GM06990 (cell line): Measurements from ENCODE around the gene HEMGN.

Experiments used
- DNase-seq: peaks from one replicate; pipeline ENCODE4 v3.0.0-alpha.2; 2011; ENCODE audit not compliant: insufficient read length; ENCODE audit errors: extremely low read depth
- H3K27me3 ChIP-seq: replicated peaks from 2 replicates; pipeline ENCODE4 v1.6.0; 2011; ENCODE audit warnings: low read length; ENCODE audit not compliant: control insufficient read depth, insufficient read depth
- H3K36me3 ChIP-seq: 2 replicates; pipeline ENCODE4 v1.5.1; 2011; ENCODE audit warnings: low read length; ENCODE audit not compliant: control insufficient read depth, insufficient read depth
- H3K4me3 ChIP-seq: replicated peaks from 2 replicates; pipeline ENCODE4 v1.5.1; 2011; ENCODE audit warnings: low read depth, mild to moderate bottlenecking, control low read depth, low read length
- TF ChIP-seq, protein P1 (sequence below): IDR thresholded peaks from 2 replicates; pipeline ENCODE4 v1.5.1; 2011; ENCODE audit warnings: low read length, control low read depth, mild to moderate bottlenecking, inconsistent platforms; ENCODE audit not compliant: insufficient read depth, poor library complexity, severe bottlenecking

HEMGN gene

DNA sequence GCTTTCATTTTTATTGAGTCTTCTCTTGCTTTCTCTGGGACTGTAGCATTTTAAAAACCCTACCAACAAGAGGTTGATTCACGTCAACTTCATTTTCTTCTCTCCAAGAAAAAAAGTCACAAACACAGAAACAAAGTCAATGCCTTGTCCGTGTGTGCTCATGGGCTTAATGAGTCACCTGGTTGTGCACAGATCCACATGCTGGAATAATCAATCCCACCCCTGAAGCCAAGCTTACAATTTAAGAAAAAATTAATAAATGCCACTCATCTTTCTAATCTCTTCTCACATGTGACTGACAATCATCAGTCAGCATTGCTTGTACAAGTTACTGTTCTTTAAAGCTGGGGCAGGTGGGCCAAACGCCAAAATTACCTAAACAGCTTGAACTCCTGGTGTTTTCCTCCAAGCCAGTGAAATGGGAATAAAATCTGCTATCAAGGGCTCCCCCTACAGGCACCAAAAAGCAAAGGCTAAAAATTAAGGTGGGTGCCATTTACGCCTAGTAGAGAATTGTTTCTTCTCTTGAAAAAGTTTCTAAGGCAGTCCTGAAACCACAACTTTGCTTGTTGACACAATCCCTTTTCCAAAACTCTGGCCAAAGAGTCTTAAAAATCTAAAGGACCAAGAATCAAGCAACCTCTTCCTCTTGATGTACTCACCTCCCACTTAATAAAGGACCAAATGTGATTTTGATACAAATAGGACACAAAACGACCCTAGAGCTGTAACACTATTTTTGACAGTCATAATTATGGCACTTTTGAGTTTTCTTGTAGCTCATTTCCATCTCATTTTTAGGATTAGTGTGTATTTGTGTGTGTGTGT is 37.0 kb downstream of the HEMGN start:
- TF ChIP-seq, protein P1, sequence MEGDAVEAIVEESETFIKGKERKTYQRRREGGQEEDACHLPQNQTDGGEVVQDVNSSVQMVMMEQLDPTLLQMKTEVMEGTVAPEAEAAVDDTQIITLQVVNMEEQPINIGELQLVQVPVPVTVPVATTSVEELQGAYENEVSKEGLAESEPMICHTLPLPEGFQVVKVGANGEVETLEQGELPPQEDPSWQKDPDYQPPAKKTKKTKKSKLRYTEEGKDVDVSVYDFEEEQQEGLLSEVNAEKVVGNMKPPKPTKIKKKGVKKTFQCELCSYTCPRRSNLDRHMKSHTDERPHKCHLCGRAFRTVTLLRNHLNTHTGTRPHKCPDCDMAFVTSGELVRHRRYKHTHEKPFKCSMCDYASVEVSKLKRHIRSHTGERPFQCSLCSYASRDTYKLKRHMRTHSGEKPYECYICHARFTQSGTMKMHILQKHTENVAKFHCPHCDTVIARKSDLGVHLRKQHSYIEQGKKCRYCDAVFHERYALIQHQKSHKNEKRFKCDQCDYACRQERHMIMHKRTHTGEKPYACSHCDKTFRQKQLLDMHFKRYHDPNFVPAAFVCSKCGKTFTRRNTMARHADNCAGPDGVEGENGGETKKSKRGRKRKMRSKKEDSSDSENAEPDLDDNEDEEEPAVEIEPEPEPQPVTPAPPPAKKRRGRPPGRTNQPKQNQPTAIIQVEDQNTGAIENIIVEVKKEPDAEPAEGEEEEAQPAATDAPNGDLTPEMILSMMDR = peak; percentile 77
- no peak for DNase-seq
- Histone ChIP-seq H3K27me3 (no peaks in the 10 kb centered on the region), H3K36me3 (peaks cover 4% of the 10 kb centered on the region), H3K4me3 (no peak overlapping the region)

DNA sequence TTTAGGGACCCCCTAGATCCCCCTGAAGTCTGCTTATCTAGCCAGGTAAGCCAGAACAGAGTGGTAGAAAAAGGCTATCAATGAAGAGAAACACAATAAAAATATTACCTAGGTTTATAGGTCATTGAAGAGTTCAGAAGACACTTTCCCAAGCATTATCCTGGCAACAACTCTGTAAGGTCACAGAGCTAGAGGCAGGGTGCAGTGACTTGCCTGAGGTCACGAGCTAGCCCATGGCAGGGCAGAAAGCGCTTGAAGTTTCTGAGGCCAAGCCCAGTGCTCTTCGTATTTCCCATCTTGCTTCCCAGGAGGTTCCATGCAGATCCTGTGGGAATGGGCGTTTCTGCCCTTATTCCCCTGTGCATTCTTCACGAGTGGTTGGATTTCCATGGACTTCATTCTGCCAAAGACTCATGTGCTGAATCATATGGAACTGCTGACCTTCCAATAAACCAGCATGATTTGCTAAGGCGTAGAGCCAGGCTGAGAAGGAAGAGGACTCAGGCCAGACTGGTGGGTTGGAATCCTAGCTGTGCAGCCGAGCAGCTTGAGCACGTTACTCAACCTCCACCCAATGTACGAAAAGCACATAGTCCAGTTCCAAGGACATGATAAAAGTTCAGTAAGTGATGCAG is 37.8 kb downstream of the HEMGN start:
- H3K27me3 ChIP-seq = no peaks in the 10 kb centered on the region
- TF ChIP-seq, protein P1 = no peak
- no peak overlapping the region for H3K4me3 ChIP-seq
- no peak for DNase-seq
- peaks cover 4% of the 10 kb centered on the region for H3K36me3 ChIP-seq

DNA sequence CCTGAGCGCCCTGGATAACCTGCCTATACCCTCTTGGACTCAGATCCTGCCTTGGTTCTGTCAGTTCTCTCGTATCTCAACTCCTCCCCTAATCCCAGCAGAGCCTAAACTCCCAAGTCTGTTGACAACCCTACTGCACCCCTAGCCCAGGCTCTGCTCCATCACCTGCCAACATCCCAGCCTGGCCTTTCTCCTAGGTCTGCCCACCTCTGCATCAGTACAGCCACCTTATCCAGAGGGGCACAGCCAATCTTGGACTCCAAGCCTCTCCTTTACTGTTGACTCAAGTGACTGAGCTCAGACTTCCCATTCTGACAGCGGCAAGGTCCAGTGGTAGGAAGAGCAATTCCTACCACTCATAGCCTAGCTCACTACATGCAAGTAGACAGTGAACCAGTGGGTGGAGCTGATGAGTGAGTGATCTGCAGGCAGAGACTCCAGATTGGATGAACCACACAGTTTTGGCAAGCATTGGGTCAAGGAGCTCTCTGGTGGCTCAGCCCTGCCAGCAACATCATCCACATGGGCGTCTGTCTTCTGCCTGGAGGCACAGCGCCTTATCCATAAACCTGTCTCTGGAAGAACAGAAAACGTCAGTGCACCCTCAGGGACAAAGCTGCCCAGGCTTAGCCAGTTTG is 42.2 kb downstream of the HEMGN start:
- no peak overlapping the region for H3K4me3 ChIP-seq
- H3K36me3 ChIP-seq = peaks cover 4% of the 10 kb centered on the region; the same call in 1 of the 2 replicates
- H3K27me3 ChIP-seq = no peaks in the 10 kb centered on the region
- TF ChIP-seq, protein P1 = peak; percentile 11
- DNase-seq = no peak

GRCh38 chr9:97895211-97895610 is 42.8 kb downstream of the HEMGN start:
- no peaks in the 10 kb centered on the region for H3K27me3 ChIP-seq
- no peak for DNase-seq
- TF ChIP-seq, protein P1 = no peak
- peaks cover 2% of the 10 kb centered on the region; the same call in 1 of the 2 replicates for H3K36me3 ChIP-seq
- H3K4me3 ChIP-seq = no peak overlapping the region

- TF ChIP-seq, protein P1 = no peak
- H3K27me3 ChIP-seq = no peaks in the 10 kb centered on the region
- H3K4me3 ChIP-seq = no peak overlapping the region
- no peak for DNase-seq
- no peaks in the 10 kb centered on the region for H3K36me3 ChIP-seq
Observed at GRCh38 chr9:97892421-97892820, 45.6 kb downstream of the HEMGN start.
